Left hindlimb (tissue), 1 donor: ENCODE results near the gene SETD7.
A peak's percentile ranks its signal among the peaks of the same experiment; 100 is the strongest.
"Not testable (repeated sequence)": the region's sequence is repeated elsewhere in the genome, so short reads cannot be mapped to it uniquely, and the experiment has no call there.

ENCODE experiments used
- DNase-seq: peaks from one replicate; pipeline ENCODE4 v3.0.0-alpha.2; 2018

SETD7 gene

GRCh38 chr4:139461022-139461628, 94.9 kb downstream of the SETD7 start:
- no peak for DNase-seq

- DNase-seq = no peak
Measured at GRCh38 chr4:139460565-139460964, 95.5 kb downstream of the SETD7 start.

GRCh38 chr4:139458999-139459398, 97.0 kb downstream of the SETD7 start:
- no peak for DNase-seq

GRCh38 chr4:139458543-139458942, 97.5 kb downstream of the SETD7 start:
- no peak for DNase-seq

GRCh38 chr4:139457318-139457717, 98.7 kb downstream of the SETD7 start:
- DNase-seq = no peak

GRCh38 chr4:139455126-139455538, 100.9 kb downstream of the SETD7 start:
- no peak for DNase-seq

GRCh38 chr4:139454111-139455045, 101.6 kb downstream of the SETD7 start, which contains the start of gene RAB33B:
Gene RAB33B (plus strand): TSS chr4:139454121. CDS start chr4:139454196, 75 bp downstream.
- DNase-seq = no peak

GRCh38 chr4:139453371-139454110, 102.5 kb downstream of the SETD7 start:
- peak; percentile 99 for DNase-seq

GRCh38 chr4:139453041-139453370, 103.0 kb downstream of the SETD7 start:
- no peak for DNase-seq

GRCh38 chr4:139451997-139452396, 104.0 kb downstream of the SETD7 start:
- no peak for DNase-seq

- no peak for DNase-seq
Measured at GRCh38 chr4:139450586-139450985, 105.4 kb downstream of the SETD7 start.

- DNase-seq = not testable (repeated sequence)
Measured at GRCh38 chr4:139447078-139447477, 108.9 kb downstream of the SETD7 start.
